ENCODE results near the gene ZNF827.

The ZNF827 gene

DNA sequence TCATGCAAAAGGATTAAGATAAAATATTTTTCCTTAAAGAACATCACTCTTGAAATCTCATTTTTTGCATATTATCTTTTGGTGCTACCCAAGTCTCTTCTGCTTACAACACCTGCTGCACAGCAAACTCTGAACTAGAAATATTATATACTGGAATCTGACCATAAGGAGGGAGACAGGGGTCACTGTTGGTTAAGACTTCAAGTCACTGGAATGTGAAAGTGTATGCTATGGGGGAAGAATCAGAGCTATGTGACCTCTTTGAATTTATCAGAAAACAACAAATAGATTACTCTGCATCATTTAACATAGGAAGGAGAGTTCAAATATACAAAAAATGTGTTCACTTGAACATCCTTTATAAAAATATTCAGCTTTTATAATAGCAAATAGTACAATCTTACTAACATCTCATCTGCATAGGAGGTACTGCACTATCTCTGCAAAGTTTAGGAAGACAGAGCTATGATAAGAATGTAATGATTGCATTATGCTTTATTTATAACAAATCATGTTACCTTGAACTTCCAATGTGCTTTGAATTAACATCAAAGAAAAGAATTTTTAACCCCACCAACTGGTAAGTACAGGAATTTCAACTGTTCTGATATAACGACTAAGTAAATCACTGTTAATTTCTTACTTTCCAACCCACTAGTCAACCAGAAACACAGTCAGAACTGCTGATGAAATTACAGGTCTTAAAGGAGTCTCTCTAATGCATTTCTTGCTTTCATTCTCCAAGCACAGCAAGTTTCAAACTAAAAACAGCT is 69.8 kb downstream of the ZNF827 start:
- no peak overlapping the region for H3K27ac Mint-ChIP-seq
- H3K36me3 Mint-ChIP-seq (ENCODE audit: low read depth), result peaks cover 64% of the 10 kb centered on the region
- H3K4me1 Mint-ChIP-seq (ENCODE audit: low read depth), result peaks cover 39% of the 10 kb centered on the region
- H3K27me3 Mint-ChIP-seq, result no peaks in the 10 kb centered on the region
- H3K9me3 Mint-ChIP-seq, result no peaks in the 10 kb centered on the region
- H3K4me3 Mint-ChIP-seq, result no peak overlapping the region

DNA sequence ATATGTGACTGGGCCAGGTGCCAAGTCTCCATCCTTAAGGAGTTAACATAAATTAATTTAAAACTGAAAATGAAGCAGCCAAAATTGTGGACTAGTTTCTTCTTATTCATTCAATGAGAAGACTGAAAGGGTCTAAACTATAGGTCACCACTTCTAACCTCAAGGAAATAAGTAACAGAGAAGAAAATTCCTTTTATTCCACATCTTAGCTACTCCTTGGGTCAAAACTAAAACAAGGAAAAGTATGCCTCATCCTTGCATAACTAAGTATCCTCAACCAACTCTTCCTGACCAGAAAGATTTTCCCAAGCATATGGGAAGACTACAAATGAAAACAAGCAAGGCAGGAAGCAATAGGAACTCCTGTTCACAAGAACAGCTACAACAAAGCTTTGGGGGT is 71.2 kb downstream of the ZNF827 start:
- H3K9me3 Mint-ChIP-seq, result no peaks in the 10 kb centered on the region
- H3K36me3 Mint-ChIP-seq (ENCODE audit: low read depth), result peaks cover 69% of the 10 kb centered on the region
- no peak overlapping the region for H3K4me3 Mint-ChIP-seq
- H3K4me1 Mint-ChIP-seq (ENCODE audit: low read depth), result peaks cover 52% of the 10 kb centered on the region
- H3K27me3 Mint-ChIP-seq, result no peaks in the 10 kb centered on the region
- no peak overlapping the region for H3K27ac Mint-ChIP-seq

DNA sequence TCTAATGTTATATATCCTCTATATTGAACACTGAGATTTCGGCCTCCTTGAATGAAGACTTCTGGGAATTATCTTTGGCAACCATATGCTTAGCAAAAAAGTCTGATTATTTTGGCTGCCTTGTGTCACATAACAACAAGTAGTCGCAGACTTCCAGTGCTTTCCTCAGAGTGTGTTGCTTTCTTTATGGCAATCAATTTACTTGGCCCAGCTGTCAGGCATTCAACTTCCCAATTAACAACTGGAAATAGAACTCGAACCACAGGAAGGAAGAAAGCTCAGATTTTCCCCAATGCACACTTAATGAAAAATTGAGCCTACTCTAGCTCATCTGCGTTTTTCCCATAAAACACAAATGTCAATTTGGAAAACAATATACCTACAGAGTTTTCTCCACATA is 71.6 kb downstream of the ZNF827 start:
- Mint-ChIP-seq H3K36me3 (ENCODE audit: low read depth) (peaks cover 70% of the 10 kb centered on the region), H3K4me3 (no peak overlapping the region), H3K27me3 (no peaks in the 10 kb centered on the region), H3K4me1 (ENCODE audit: low read depth) (peaks cover 49% of the 10 kb centered on the region), H3K27ac (no peak overlapping the region), H3K9me3 (no peaks in the 10 kb centered on the region)

DNA sequence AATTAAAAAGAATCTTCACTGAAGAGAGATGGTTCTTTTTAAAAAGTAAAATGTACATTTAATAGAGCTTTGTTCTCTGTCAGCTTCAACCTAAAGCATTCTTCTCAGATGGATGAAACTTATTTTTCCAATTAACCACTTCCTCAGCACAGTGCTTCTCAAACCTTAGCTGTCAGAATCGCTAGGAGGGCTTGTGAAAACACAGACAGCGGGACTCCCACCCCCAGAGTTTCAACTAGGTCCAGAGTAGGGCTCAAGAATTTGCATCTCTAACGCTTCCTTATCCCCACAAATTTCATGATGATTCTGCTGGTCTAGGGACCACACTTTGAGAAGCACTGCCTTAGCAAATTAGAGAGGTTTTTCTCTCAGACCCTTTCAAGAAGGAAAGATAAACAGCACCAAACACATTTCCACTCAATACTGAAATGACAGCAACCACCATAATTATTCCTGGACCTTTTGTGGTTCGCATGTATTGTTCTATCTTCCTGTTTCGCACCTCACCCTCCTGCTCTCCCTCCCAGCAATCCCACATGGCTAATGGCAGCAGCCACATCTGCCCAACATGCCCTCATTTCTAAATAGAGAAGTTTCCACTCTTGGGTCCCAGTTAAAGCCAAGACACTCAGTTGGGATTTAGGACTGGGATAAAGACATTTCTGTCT is 73.2 kb downstream of the ZNF827 start:
- Mint-ChIP-seq H3K4me1 (ENCODE audit: low read depth) (peaks cover 33% of the 10 kb centered on the region), H3K4me3 (no peak overlapping the region), H3K27ac (peak overlapping the region; percentile 7), H3K9me3 (no peaks in the 10 kb centered on the region), H3K36me3 (ENCODE audit: low read depth) (peaks cover 67% of the 10 kb centered on the region), H3K27me3 (no peaks in the 10 kb centered on the region)

DNA sequence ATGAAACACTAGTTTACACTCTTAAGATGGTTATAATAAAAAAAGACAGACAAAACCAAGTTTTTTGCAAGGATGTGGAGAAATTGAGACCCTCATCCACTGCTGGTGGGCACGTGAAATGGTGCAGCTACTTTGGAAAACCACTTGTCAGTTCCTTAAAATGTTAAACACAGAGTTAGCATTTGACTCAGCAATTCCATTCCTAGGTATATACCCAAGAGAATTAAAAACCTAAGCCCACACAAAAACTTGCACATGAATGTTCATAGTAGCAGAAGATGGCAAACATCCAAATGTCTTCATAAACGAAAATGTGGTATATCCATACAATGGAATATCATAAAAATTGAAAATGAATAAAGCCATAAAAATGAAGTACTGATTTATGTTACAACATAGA is 75.4 kb downstream of the ZNF827 start:
- H3K27me3 Mint-ChIP-seq, result no peaks in the 10 kb centered on the region
- no peaks in the 10 kb centered on the region for H3K9me3 Mint-ChIP-seq
- H3K36me3 Mint-ChIP-seq (ENCODE audit: low read depth), result peaks cover 64% of the 10 kb centered on the region
- peaks cover 28% of the 10 kb centered on the region for H3K4me1 Mint-ChIP-seq (ENCODE audit: low read depth)
- H3K4me3 Mint-ChIP-seq, result no peak overlapping the region
- peak overlapping the region; percentile 56 for H3K27ac Mint-ChIP-seq

DNA sequence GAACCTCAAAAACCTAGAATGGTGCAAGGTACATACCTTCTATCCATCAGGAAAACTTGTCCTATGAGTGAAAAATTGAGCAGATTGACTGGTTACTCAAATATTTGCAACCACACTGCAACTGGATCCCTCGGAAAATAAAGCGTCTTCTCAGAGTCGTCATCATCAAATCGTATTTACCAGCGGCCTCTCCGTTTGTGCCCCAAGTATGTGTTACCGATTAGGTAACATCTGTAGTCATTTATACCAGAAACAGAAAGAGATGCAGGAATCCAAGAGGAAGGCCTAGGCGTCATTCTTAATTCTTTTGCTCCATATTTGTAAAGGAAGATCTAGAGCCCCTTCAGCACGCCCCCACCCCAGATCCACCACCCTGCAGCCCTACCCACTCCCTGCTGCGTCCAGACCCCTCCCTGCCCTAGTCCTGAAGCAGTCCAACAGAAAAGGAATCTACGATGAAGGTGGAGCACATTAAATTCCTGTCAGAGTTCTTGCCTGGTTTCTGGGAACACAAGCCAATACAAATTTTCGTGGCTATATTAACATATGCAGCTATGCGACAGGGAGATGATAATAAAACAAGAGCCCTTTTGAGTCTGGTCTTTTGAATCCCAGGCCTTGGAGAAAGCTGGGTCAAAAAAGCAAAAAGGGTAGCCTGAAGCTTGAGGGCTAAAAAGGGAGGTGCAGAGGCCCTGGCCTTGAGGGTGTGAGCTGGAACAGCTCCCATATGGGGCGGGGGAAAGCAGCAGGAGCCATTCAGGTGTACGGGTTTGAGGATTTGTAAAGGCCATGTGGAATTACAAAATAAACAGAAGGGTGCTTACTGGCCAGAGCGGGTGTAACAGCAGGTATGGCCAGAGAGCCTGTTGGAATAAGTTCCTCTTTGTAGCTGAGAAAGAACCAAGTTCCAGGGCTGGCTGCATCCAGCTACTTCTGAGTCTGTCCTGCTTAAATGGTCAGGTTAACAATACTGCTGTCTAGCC is 77.0 kb downstream of the ZNF827 start:
- H3K4me3 Mint-ChIP-seq, result no peak overlapping the region
- peaks cover 67% of the 10 kb centered on the region for H3K36me3 Mint-ChIP-seq (ENCODE audit: low read depth)
- no peaks in the 10 kb centered on the region for H3K27me3 Mint-ChIP-seq
- no peaks in the 10 kb centered on the region for H3K9me3 Mint-ChIP-seq
- no peak overlapping the region for H3K27ac Mint-ChIP-seq
- peaks cover 28% of the 10 kb centered on the region for H3K4me1 Mint-ChIP-seq (ENCODE audit: low read depth)

DNA sequence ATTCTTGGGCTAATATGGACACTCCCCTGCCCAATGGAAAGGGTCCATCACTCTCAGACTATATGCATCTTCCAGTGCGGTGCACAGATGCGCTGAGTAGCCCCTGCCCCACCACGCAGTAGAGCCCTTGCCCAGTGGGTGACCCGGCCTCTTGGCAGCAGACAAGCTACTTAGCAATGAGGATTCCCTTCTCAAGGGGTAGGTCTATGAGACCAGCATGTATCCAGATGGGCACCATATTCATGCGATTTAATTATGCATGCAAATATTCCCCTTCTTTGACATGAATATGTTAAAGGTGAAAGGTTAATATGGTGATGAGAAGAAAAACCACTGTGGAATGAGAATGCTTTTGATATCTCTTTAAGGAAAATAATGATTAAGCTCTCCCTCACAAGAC is 77.7 kb downstream of the ZNF827 start:
- H3K27me3 Mint-ChIP-seq, result no peaks in the 10 kb centered on the region
- H3K27ac Mint-ChIP-seq, result no peak overlapping the region
- H3K4me1 Mint-ChIP-seq (ENCODE audit: low read depth), result peaks cover 25% of the 10 kb centered on the region
- no peak overlapping the region for H3K4me3 Mint-ChIP-seq
- peaks cover 60% of the 10 kb centered on the region for H3K36me3 Mint-ChIP-seq (ENCODE audit: low read depth)
- H3K9me3 Mint-ChIP-seq, result no peaks in the 10 kb centered on the region

DNA sequence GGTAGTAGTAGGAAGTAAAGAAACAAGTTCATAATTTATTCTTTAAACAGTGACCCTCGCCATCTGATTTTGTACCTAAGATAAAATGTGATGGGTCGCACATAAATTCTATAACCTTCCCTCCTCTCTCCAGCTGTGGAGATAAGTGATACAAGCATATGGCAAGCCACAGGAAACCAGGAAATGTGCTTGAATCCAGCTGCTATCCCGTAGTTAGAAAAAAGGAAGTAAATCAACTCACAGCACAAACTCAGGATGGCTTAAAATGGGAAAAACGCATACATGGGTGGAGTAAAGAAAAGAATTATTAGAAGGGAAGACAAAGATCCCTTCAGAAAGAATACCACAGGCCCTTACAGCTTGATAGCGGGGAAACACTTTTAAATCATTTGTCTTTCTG is 78.2 kb downstream of the ZNF827 start:
- Mint-ChIP-seq H3K4me3 (no peak overlapping the region), H3K4me1 (ENCODE audit: low read depth) (peaks cover 21% of the 10 kb centered on the region), H3K36me3 (ENCODE audit: low read depth) (peaks cover 60% of the 10 kb centered on the region), H3K27me3 (no peaks in the 10 kb centered on the region), H3K9me3 (no peaks in the 10 kb centered on the region), H3K27ac (no peak overlapping the region)

DNA sequence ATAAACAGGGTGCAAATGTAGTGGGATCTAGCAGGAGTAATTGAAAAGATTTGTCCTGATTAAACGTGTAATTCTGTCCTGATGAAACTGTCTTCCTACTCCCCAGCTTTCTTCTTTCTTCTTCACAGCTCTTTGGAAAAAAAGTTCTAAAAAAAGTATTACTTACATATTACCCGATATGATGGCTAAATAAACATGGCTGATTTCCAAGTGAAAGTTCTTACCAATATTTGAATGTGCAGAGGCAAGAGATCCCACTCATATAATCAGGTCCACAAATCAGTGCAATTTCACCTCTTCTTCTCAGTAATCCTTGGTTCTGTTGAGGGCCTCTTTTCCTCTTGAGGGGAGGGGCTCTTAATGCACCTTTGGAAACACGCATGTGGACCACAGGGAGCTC is 78.7 kb downstream of the ZNF827 start:
- H3K4me3 Mint-ChIP-seq, result no peak overlapping the region
- H3K36me3 Mint-ChIP-seq (ENCODE audit: low read depth), result peaks cover 64% of the 10 kb centered on the region
- H3K27me3 Mint-ChIP-seq, result no peaks in the 10 kb centered on the region
- H3K9me3 Mint-ChIP-seq, result no peaks in the 10 kb centered on the region
- no peak overlapping the region for H3K27ac Mint-ChIP-seq
- H3K4me1 Mint-ChIP-seq (ENCODE audit: low read depth), result peaks cover 17% of the 10 kb centered on the region

DNA sequence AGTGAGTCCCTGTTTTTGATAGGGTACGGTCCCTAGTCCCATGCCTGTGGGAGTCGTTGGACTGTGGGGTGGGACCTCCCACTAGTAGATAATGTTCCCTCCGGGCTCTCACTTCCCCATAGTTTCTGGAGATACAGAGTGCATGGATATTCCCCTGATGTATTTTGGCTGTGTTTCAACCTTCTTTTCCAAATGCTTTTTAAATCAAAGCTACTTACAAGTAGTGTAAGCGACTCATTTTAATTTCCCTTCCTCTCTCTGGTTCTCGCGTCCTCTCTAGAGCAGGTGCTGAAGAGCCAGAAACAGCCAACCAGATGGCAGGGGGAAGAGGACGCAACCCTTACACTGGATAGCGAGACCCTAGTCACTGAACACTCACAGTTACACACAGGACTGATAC is 79.2 kb downstream of the ZNF827 start:
- Mint-ChIP-seq H3K36me3 (ENCODE audit: low read depth) (peaks cover 68% of the 10 kb centered on the region), H3K27me3 (no peaks in the 10 kb centered on the region), H3K27ac (no peak overlapping the region), H3K4me1 (ENCODE audit: low read depth) (peaks cover 13% of the 10 kb centered on the region), H3K9me3 (no peaks in the 10 kb centered on the region), H3K4me3 (no peak overlapping the region)

DNA sequence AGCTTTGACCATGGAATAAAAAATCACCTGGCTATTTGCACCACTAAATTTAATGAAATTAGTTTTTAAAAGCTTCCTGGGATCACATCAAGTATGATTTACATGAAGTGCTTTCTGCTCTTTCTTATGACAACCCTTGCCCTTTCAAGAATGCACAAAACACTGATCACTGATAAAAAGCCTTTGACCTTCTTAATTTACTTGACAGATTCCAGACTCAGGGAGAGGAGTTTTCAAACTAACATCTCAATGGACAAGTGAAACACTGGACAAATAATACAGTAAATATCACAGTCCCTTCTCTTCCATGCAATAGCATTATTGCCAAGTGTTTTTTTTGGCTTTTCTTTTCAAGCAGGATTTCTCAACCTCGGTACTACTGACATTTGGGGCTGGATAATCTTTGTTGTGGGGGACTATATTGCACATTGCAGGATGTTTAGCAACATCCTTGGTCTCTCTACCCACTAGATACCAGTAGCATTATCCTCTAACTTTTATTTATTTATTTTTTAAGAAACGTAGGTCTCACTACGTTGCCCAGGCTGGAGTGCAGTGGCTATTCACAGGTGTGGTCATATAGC is 86.3 kb downstream of the ZNF827 start:
- Mint-ChIP-seq H3K4me3 (no peak overlapping the region), H3K9me3 (no peaks in the 10 kb centered on the region), H3K27ac (no peak overlapping the region), H3K36me3 (ENCODE audit: low read depth) (peaks cover 43% of the 10 kb centered on the region), H3K4me1 (ENCODE audit: low read depth) (peaks cover 3% of the 10 kb centered on the region), H3K27me3 (no peaks in the 10 kb centered on the region)

DNA sequence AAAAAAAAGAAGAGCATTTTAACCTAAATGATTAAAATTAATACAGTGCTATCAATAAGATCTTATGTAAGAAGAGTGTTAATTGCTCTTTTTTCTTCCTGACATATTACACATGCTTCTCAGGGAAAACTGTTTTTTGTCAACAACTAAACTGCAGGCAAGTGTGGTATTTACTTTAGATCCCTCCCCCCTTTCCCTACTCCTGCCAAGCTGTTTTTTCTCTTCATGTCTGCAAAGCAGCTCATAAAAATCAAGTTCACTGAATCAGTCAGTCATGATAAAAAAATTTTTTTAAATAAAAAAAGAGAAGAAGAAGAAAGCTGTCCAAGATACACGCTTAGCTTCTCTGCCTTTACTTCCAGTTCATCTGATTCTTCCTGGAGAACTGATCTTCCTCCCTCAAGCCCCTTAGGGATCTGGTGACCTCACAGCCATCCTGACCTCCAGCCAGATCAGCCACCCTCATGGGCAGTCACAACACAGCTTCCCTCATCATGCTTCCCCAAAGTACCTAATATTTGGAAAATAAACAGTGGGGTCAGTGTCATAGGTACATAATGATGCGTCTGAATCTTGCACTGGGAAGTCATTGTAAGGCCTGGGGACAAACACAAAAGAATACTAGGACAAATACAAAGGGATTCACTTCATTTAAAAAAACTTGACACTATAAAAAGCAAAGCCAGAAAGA is 87.0 kb downstream of the ZNF827 start:
- Mint-ChIP-seq H3K36me3 (ENCODE audit: low read depth) (peaks cover 40% of the 10 kb centered on the region), H3K27me3 (no peaks in the 10 kb centered on the region), H3K4me1 (ENCODE audit: low read depth) (peaks cover 5% of the 10 kb centered on the region), H3K4me3 (no peak overlapping the region), H3K9me3 (no peaks in the 10 kb centered on the region), H3K27ac (no peak overlapping the region)

DNA sequence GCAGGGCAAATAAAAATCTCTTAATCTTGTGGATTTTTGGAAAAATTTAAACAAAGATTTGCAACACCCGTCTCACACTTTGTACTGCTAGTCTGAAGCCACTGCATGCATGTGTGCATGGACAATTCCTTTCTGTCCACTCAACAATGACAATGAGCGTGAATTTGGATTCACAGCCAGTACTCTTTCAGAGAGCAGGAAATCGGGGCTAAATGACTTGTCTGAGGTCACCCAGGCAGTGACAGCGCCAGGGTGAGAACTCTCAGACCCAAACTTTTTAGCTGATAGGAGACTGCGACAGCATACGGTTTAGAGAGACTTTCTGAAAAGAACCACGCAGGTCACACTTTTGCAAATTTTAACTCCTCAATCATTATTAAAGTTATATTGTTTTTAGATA is 90.9 kb downstream of the ZNF827 start:
- Mint-ChIP-seq H3K4me1 (ENCODE audit: low read depth) (peaks cover 35% of the 10 kb centered on the region), H3K27ac (no peak overlapping the region), H3K9me3 (no peaks in the 10 kb centered on the region), H3K27me3 (no peaks in the 10 kb centered on the region), H3K4me3 (no peak overlapping the region), H3K36me3 (ENCODE audit: low read depth) (peaks cover 63% of the 10 kb centered on the region)

DNA sequence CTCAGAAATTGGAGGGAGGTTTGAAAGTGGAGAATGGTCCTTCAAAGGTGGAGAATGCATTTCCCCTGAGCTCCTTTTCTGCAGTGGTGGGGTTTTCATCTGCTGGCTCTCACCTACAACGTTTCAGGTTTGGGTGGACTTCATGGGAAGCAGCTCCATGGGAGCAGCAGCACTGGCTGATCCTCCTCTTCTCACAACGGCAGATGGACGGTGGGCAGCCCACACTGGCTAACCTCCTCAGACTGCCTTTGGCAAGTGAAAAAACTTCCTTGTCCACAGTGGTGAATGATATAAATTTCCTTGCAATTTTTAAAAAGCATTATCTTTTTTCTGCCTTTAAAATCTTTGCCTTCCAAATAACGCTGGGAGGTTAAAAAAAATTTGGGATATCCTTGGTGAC is 93.5 kb downstream of the ZNF827 start:
- Mint-ChIP-seq H3K36me3 (ENCODE audit: low read depth) (peaks cover 82% of the 10 kb centered on the region), H3K9me3 (no peaks in the 10 kb centered on the region), H3K4me3 (no peak overlapping the region)

More for the DNA sequence above, 93.5 kb downstream of the ZNF827 start:
- no peaks in the 10 kb centered on the region for H3K27me3 Mint-ChIP-seq
- H3K27ac Mint-ChIP-seq, result no peak overlapping the region
- H3K4me1 Mint-ChIP-seq (ENCODE audit: low read depth), result peaks cover 40% of the 10 kb centered on the region
